Amniotic stem cell (primary cell): ENCODE results near the gene LPCAT3.
"Not testable (repeated sequence)": the region's sequence is repeated elsewhere in the genome, so short reads cannot be mapped to it uniquely, and the experiment has no call there.

ENCODE experiments used
- DNase-seq: peaks from one replicate; lab custom pipeline; 2025; lab: John Stamatoyannopoulos, UW

Gene LPCAT3

DNA sequence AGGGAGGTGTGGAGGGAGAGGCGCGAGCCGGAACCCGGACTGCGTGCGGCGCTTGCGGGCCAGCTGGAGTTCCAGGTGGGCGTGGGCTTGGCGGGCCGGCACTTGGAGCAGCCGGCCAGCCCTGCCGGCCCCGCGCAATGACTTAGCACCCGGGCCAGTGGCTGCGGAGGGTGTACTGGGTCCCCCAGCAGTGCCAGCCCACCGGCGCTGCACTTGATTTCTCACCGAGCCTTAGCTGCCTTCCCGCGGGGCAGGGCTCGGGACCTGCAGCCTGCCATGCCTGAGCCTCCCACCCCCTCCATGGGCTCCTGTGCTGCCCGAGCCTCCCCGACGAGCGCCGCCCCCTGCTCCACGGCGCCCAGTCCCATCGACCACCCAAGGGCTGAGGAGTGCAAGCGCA is 19.1 kb upstream of the LPCAT3 start:
- DNase-seq = not testable (repeated sequence)

- no peak for DNase-seq
These were observed 17.2 kb upstream of the LPCAT3 start for GRCh38 chr12:7035463-7035862.

DNA sequence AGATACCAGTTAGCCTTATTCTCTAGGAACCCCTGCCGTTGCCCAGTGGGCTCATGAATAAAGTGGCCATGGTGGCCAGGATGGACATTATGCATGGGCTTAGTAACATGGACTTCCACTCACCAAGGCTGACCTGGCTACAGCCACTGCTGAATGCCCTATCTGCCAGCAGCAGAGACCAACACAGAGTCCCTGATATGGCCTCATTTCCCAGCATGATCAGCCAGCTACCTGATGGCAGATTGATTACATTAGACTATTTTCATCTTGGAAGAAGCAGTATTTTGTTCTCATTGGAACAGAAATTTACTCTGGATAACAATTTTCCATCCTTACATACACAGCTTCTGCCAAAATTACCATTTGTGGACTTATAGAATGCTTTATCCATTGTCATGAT is 16.2 kb upstream of the LPCAT3 start:
- no peak for DNase-seq

- DNase-seq = no peak
These were observed 14.7 kb upstream of the LPCAT3 start for GRCh38 chr12:7032990-7033389.

- DNase-seq = no peak
These were observed 13.0 kb upstream of the LPCAT3 start for GRCh38 chr12:7031306-7031705.

- DNase-seq = no peak
These were observed 8.6 kb upstream of the LPCAT3 start for GRCh38 chr12:7026854-7027253.

DNA sequence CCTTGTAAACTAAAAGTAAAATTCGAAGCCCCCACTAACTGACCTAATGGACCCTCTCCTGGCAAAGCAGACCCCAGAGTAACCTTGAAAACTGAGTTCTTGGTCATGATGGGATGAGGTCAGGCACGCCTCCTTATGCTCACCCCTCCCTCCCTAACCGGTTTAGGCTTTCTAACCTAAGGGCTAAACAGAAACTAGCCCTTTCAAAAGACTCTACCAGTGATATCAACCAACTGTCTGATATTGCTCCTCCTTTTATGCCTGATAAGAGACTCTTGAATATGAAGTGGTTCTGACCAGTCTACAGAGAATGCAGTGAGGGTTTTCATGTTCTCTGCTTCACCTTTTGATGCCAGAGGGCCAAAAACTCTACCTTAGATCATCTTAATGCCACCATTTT is 4.8 kb upstream of the LPCAT3 start:
- DNase-seq = no peak

- no peak for DNase-seq
These were observed 3.7 kb upstream of the LPCAT3 start for GRCh38 chr12:7021956-7022355.

GRCh38 chr12:7019043-7019569 is 830 bp upstream of the LPCAT3 start:
- no peak for DNase-seq

GRCh38 chr12:7017870-7018349 is 366 bp downstream of the LPCAT3 start:
- no peak for DNase-seq

DNA sequence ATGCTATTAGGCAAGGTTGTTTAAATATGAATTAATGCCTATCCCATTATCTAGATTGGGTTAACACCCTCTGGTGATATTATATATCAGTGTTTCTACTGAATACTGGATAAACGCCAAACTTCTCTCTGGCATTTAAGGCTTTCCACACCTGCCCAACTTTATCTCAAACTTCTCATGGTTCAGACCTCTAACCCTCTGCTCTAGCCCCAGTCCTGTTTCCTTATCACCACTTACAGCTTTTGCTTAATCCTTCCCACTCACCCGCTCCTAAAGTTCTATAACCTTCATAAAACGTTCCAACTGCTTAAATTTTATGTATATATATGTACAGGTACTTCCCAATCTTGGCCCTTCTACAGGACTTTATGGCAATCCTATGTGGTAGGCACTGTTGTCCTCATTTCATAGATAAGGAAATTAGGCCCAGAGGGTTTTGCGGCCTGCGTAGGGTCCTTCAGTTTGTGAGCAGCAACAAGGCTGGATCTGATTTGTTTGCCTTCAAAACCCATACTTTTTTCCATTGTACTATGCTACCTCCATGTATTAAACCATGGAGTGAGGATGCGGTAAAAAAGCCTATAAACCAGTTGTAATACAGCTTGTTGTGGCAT is 1.2 kb downstream of the LPCAT3 start:
- no peak for DNase-seq

- DNase-seq = no peak
These were observed 2.5 kb downstream of the LPCAT3 start for GRCh38 chr12:7015555-7016370.

GRCh38 chr12:7013101-7013500 is 5.2 kb downstream of the LPCAT3 start:
- no peak for DNase-seq

- no peak for DNase-seq
These were observed 6.2 kb downstream of the LPCAT3 start for GRCh38 chr12:7012024-7012607.

DNA sequence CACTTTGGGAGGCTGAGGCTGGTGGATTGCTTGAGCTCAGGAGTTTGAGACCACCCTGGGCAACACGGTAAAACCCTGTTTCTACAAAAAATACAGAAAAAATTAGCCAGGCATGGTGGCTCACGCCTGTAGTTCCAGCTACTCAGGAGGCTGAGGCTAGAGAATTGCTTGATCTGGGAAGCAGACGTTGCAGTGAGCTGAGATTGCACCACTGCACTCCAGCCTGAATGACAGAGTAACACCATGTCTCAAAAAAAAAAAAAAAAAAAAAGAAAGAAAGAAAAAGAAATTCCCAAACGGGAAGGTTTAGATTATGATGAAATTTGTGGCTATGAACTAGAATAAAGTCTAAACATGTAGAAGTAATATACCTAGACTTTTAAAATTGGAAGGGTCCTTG is 6.9 kb downstream of the LPCAT3 start:
- not testable (repeated sequence) for DNase-seq

DNA sequence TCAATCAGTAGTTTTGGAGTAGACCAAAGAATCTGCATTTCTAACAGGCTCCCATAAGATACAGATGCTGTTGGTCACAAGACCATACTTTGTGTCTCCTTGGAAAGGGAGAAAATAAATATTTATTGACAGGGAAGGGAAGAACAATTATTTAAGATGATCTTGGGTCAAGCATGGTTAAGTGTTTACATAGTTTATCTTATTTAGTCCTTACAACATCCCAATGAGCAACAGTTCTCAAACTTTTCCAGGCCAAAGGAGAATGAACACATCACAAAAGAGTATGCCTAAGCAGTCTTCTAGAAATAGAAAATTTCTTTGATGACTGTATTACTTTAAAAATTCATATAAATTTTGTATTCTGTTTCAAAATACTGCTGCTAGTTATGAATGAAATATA is 8.8 kb downstream of the LPCAT3 start:
- no peak for DNase-seq

- DNase-seq = no peak
These were observed 9.4 kb downstream of the LPCAT3 start for GRCh38 chr12:7008864-7009263.

DNA sequence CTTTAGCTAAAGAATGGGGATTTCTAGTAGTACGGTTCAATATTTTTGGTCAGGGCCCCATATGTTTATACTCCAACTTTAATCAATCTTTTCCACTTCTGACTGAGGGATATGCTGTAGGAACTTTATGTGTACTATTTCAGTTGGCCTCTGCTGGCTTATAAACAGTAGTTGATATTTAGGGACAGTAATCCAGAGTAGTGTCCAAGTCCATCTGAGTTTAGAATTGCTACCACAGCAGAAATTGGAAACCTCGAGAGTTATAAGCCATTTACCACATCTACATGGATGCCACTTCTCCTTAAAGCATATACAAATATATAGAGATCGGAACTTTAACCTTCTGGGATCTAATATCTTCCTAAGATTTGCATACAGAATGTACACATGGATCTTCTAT is 11.6 kb downstream of the LPCAT3 start:
- no peak for DNase-seq

- DNase-seq = no peak
These were observed 13.0 kb downstream of the LPCAT3 start for GRCh38 chr12:7005311-7005710.

DNA sequence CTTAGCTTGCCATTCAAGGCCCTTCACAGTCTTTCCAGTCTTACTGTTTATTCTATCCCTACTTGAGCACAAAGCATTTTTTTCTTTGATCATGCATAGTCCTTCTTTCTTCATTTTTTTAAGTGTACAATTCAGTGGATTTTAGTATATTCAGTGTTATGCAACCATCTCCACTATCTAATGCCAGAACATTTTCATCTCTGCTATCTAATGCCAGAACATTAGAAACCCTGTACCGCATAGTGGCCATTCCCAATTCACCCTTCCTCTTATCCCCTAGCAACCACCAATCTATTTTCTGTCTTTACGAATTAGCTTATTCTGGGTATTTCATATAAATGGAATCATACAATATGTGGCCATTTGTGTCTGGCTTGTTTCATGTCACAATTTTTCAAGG is 13.4 kb downstream of the LPCAT3 start:
- DNase-seq = no peak

- DNase-seq = no peak
These were observed 13.9 kb downstream of the LPCAT3 start for GRCh38 chr12:7004287-7004803.

- no peak for DNase-seq
These were observed 16.2 kb downstream of the LPCAT3 start for GRCh38 chr12:7001921-7002591.
